Uterine smooth muscle cell (primary cell): ENCODE results near the gene CRLF1. TPM values are rescaled to one million over a fixed set of nuclear protein-coding genes. Genes with fewer than 3 reads are reported as not detected.

ENCODE experiments used
- total RNA-seq: library from RNA; depleted of rRNA; stranded (reverse); fragments of >200 nt; gene quantifications from 2 replicates; pipeline ENCODE4 v1.2.3, GENCODE V29; 2014

The CRLF1 gene, protein sequence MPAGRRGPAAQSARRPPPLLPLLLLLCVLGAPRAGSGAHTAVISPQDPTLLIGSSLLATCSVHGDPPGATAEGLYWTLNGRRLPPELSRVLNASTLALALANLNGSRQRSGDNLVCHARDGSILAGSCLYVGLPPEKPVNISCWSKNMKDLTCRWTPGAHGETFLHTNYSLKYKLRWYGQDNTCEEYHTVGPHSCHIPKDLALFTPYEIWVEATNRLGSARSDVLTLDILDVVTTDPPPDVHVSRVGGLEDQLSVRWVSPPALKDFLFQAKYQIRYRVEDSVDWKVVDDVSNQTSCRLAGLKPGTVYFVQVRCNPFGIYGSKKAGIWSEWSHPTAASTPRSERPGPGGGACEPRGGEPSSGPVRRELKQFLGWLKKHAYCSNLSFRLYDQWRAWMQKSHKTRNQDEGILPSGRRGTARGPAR
- 0.11 and 1.00 TPM in 2 replicates for total RNA-seq

DNA sequence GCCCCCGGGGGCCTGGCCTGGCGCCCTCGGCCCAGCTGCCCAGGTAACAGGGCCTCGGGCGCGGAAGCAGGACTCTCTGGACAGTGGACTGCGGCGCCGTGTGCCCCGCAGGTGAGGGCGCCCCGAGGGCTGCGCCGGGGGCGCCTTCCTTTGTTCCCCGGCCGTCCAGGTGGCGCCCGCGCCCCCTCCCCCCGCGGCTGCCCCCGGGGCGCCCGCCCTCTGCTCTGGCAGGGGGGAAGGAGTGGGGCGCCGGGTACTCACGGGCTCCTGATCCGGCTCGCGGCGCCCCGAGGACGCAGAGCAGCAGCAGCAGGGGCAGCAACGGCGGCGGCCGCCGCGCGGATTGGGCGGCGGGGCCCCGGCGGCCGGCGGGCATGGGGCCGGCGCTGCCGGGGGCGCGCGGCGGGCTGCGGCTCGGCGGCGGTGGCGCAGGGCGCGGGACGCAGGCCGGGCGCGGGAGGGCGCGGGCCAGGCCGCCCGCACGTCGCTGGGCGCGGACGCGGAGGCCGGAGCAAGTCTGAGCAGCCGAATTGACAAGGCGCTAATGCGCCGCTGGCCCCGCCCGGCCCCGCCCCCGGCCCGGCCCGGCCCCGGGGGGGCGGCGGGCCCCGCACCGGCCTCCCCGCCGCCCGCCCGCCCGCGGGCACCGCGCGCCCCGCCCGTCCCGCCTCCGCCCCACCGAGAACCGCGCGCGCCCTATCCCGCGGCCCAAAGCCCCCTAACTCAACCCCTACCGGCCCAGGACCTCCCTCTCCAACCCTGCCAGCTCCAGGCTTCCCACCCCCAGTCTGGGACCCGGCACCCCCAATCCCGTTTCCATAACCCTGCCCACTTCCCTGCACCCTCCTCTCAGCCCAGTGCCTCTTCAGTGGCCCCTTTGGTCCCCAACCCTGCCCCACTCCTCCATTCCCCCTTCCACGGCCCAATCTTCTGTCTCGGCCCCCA, at the start of gene CRLF1:
Gene CRLF1, minus strand, starts transcription at position 519 of the 945 bp plus-strand sequence. Its CDS starts 143 bp downstream, at position 376.

DNA sequence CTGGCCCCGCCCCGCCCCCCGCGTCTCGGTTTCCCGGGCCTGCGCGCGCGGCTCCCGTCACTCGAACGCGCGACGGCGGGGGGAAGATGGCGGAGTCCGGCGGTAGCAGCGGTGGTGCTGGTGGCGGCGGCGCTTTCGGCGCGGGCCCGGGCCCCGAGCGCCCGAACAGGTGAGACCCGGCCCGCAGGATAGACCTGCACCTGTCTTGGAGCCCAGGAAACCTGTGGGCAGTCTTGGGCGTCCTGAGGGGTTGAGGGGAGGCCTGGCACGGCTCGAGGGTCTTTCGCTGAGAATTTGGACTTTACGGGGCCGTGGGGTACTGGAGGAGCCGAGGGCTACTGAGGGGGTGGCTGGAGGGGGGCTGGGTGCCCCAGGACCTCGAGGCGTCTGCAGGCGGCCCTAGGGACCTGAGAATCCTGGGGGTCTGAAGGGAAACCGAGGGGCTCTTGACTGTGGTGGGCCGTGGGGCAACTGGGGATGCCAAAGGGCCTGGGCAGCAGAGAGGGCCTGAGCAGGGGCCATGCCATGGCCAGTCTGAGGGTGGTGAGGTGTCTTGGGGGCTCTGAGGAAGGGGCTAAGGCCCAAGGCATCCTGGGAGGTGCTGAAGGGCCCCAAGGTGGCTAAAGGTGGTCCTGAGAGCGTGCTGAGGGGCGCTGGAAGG, 30.5 kb upstream of the CRLF1 start, which contains the start of gene KLHL26:
Gene KLHL26, plus strand, starts transcription at position 60 of the 661 bp plus-strand sequence. Its CDS starts 27 bp downstream, at position 87.

DNA sequence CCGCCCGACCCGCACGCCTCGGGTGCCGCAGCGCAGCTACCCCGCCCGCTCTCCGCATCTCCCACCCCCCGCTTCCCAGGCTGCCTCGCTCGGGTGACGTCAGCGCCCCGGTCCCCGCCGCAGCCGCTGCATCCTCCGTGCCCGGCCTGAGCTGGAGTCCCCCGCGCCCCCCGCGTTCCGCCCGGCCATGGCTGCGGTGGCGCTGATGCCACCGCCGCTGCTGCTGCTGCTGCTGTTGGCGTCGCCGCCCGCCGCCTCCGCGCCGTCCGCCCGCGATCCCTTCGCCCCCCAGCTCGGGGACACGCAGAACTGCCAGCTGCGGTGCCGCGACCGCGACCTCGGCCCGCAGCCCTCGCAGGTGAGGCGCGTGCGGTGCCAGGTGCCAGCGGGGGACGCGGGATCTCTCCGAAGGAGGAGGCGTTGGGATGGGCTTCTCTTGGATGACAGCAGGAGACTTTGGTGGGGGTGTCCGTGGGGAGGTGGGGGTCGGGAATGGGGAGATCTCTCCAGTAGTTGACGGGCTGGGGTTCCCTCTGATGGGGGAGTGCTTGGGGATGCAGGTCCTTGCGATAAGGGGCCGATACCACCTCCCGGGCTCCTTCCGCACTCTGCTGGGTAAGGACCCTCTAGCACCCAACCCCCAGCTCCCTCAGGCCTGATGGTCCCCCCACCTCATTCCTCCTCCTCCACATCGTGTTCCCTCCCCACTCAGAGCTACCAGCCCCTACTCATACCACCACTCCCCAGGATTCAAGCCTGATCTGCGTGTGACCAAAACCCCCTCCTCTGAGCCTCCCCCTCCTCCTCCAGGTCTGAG, 6.4 kb upstream of the CRLF1 start, which contains the start of gene TMEM59L:
Gene TMEM59L, plus strand, starts transcription at position 99 of the 817 bp plus-strand sequence. Its CDS starts 89 bp downstream, at position 188.

DNA sequence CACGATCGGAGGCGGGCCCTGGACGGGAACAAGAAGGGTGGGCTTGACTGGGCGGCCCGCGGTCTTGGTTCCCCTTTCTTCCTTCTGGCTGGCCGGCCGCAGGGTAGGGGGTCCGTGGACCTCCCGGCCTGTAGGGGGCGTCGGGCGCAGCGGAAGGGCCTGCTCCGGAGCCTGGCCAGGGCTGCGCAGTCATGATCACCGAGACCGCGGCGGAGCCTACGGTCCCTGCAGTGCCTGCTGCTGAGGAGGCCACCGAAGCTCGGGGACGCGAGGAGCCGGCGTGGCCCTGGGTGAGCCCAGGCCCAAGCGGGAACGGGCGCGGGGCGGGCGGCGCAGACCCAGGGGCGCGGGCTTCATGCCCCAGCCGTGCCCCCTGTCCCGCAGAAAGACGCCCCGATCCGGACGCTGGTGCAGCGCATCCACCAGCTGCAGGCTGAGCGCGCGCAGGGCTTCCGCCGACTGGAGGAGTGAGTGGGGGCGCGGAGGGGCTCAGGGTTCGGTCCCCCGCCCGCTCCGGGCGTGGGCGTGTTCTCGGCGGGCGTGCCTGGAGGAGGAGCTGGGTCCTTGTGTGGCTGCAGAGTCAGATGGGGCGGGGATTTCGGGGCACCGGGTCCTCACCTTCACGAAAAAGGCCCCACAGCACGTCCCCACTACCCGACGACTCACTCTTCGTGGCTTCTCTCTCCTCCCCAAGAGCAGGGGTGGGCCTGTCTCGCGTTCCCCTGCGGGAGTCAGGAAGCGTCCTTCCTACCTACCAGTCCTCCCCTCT, 17.8 kb downstream of the CRLF1 start, which contains the start of gene REX1BD:
Gene REX1BD, plus strand, starts transcription at position 188 of the 769 bp plus-strand sequence. Its CDS starts 4 bp downstream, at position 192.

DNA sequence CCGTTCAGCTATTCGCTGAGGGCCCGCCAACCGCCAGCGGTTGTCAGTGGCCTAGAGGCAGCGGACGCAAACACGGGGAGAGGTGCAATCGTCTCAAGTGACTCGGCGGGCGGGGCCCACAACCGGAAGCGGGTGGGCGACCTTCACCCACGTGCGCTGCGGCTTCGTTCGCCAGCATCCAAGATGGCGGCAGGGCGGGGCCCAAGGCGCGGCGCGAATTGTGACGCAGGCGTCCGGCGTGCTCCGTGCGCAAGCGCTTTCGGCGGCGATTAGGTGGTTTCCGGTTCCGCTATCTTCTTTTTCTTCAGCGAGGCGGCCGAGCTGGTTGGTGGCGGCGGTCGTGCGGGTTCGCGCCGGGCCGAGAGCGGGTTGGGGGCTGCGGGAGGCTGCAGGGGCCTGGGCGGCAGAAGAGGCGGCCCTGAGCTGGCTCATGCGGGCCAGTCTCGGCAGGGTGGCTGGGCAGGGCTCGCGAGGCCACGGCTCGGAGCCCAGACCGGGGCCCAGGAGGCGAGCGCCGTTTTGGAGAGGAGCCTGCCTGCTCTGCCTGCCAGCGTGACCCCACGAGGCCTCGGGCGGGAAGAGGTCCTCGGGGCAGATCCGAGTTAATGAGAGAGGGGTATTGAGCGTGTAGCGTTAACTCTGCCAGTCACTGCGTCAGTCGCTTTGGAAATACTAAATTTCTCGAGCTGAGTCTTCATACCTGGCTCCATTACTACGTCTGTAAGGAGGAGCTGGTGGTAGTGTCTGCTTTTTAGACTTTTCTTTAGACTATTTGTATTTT, 34.8 kb downstream of the CRLF1 start, which contains the start of gene UBA52:
Gene UBA52, plus strand, starts transcription at position 294 of the 781 bp plus-strand sequence. CDS start 1,444 bp downstream, outside the sequence.

DNA sequence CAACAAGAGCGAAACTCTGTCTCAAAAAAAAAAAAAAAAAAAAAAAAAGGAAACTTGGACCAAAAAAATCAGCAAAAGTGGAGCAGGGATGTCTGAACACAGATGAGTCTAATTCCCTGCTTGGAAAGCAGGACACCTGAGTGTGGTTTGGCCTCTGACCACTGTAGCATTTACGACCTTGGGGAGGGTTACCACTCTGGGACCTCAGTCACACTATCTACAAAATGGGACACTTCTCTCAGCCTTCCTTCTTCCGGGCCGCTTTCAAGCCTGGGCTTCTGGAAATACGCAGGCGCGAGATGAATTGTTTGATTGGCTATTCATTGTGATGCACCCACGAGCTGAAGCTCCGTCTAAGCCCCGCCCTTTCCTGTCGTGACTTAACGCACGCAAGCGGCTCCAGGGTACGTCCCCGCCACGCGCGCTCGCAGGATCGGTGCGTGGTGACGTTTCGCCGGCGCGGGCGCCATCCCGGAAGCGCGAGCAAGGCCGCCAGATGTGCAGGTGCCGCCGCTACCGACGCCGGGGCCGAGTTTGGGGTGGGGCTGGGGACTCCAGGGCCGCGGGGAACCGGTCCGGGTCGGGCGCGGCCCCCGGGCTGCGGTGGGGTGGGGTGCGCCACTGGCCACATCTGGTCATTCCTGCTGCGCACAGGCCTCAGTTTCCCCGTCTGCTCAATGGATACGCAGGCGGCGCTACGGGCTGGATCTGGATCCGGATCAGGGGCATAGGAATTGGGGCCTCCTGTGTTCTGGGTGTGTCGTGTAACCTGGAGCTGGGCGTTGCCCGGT, 49.0 kb downstream of the CRLF1 start, which contains the start of gene KXD1:
Gene KXD1, plus strand, starts transcription at position 460 of the 791 bp plus-strand sequence. CDS start 4,187 bp downstream, outside the sequence.

Other genes with a start within 250 kb of the CRLF1 start
- 82.9 and 265 TPM in 2 replicates for gene GDF15, start 220.6 kb downstream of the CRLF1 start, total RNA-seq
- 0.11 and 0.25 TPM in 2 replicates for gene LRRC25, start 209.2 kb downstream of the CRLF1 start, total RNA-seq
- 63.0 and 65.4 TPM in 2 replicates for gene SSBP4, start 187.4 kb downstream of the CRLF1 start, total RNA-seq
- 10.7 and 27.7 TPM in 2 replicates for gene ISYNA1, start 168.7 kb downstream of the CRLF1 start, total RNA-seq
- gene ELL, start 84.7 kb downstream of the CRLF1 start, total RNA-seq, result 15.2 and 16.6 TPM in 2 replicates
- gene FKBP8, start 63.2 kb downstream of the CRLF1 start, total RNA-seq, result 160 and 335 TPM in 2 replicates
- 46.0 and 68.0 TPM in 2 replicates for gene KXD1, start 48.9 kb downstream of the CRLF1 start, total RNA-seq
- gene UBA52, start 34.9 kb downstream of the CRLF1 start, total RNA-seq, result 425 and 545 TPM in 2 replicates
- gene REX1BD, start 18.0 kb downstream of the CRLF1 start, total RNA-seq, result 56.5 and 76.9 TPM in 2 replicates
- gene TMEM59L, start 6.1 kb upstream of the CRLF1 start, total RNA-seq, result 0.11 and 0.37 TPM in 2 replicates
- 4.5 and 4.6 TPM in 2 replicates for gene KLHL26, start 30.2 kb upstream of the CRLF1 start, total RNA-seq
- gene CRTC1, start 76.9 kb upstream of the CRLF1 start, total RNA-seq, result 1.7 and 2.1 TPM in 2 replicates
- 0.11 and 1.1 TPM in 2 replicates for gene COMP, start 184.5 kb upstream of the CRLF1 start, total RNA-seq
- 84.6 and 89.3 TPM in 2 replicates for gene UPF1, start 225.2 kb upstream of the CRLF1 start, total RNA-seq